AG09309 (cell line): Measurements from ENCODE around the gene PRUNE1.
A peak's percentile ranks its signal among the peaks of the same experiment; 100 is the strongest.

Source experiments
- DNase-seq: peaks from one replicate; pipeline ENCODE4 v3.0.0-alpha.2; 2010; ENCODE audit warnings: low read depth
- H3K4me3 ChIP-seq: 2 replicates; pipeline ENCODE4 v1.5.1; 2011; ENCODE audit warnings: mild to moderate bottlenecking, low read depth, low read length, moderate library complexity; ENCODE audit not compliant: control insufficient read depth
- TF ChIP-seq, protein P1 (sequence below): IDR thresholded peaks from 2 replicates; pipeline ENCODE4 v1.5.1; 2011; ENCODE audit warnings: mild to moderate bottlenecking, low read depth, low read length, inconsistent platforms; ENCODE audit not compliant: insufficient read depth, control insufficient read depth; ENCODE audit errors: missing control alignments

Gene PRUNE1

DNA sequence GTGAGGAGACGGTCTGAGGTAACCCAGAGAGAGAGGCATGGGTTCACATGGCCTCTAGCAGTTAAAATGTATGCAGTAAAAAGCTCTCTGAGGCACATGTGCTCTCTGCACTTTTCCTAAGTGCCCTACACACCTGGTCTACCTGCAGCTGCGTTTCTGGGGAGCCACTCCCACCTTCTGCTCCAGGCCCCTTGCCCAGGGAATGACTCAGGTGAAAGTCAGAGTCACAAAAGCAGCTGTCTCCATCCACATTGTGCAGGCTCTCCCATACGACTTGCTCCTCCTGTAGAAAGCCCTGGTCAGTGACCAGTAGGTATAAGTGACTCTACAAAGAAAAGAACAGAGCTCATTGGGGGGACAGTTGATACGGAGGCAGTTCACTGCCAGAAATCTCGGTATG lies 10.3 kb upstream of the PRUNE1 start:
- H3K4me3 ChIP-seq: no peak overlapping the region
- no peak for DNase-seq
- TF ChIP-seq, protein P1, sequence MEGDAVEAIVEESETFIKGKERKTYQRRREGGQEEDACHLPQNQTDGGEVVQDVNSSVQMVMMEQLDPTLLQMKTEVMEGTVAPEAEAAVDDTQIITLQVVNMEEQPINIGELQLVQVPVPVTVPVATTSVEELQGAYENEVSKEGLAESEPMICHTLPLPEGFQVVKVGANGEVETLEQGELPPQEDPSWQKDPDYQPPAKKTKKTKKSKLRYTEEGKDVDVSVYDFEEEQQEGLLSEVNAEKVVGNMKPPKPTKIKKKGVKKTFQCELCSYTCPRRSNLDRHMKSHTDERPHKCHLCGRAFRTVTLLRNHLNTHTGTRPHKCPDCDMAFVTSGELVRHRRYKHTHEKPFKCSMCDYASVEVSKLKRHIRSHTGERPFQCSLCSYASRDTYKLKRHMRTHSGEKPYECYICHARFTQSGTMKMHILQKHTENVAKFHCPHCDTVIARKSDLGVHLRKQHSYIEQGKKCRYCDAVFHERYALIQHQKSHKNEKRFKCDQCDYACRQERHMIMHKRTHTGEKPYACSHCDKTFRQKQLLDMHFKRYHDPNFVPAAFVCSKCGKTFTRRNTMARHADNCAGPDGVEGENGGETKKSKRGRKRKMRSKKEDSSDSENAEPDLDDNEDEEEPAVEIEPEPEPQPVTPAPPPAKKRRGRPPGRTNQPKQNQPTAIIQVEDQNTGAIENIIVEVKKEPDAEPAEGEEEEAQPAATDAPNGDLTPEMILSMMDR: no peak

- no peak overlapping the region for H3K4me3 ChIP-seq
- peak; percentile 41 for DNase-seq
- TF ChIP-seq, protein P1: no peak
Observed at GRCh38 chr1:150999051-150999674, 9.1 kb upstream of the PRUNE1 start.

GRCh38 chr1:150999926-151000325 lies 8.3 kb upstream of the PRUNE1 start:
- no peak overlapping the region for H3K4me3 ChIP-seq
- no peak for DNase-seq
- TF ChIP-seq, protein P1: no peak

DNA sequence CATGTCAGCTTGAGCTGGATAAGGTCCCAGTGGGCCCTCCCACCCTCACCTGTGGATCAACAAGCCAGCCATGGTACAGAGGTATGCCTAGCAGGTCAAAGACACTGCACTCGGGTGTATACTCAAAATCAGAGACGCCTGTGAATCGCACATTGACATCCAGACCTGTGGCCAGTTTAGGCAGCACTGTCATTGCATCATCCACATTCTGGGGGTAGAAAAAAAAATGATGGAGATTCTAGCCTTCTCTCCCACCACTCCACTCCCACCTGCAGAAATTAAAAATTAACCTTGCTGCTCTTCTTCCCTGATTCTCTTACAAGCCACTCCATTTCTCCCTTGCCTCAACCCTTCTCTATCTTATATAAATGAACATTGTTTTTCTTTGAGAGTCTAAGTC lies 7.8 kb upstream of the PRUNE1 start:
- DNase-seq: no peak
- no peak overlapping the region for H3K4me3 ChIP-seq
- TF ChIP-seq, protein P1: no peak

DNA sequence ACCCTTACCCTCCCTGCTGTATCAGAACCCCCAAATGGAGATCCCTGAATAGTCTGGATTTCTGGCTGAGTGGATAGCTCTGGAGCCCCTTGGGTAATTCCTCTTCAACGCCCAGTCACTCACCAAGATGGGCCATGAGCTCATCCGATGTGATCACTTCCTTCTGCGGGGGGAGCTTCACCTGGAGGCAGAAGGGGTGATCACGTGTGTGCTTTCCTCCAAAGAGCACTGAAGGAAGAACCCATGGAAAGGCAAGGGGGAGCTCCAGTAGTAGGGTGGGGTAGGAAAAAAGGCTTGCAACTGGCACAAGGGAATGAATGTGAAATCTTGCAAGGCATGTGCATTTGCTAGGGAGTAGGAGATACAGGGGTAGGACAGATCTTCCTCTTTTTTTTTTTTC lies 6.6 kb upstream of the PRUNE1 start:
- no peak for DNase-seq
- TF ChIP-seq, protein P1: no peak
- H3K4me3 ChIP-seq: no peak overlapping the region

- TF ChIP-seq, protein P1: no peak
- no peak for DNase-seq
- H3K4me3 ChIP-seq: no peak overlapping the region
Observed at GRCh38 chr1:151002051-151002450, 6.2 kb upstream of the PRUNE1 start.
